ENCODE data around the gene PFKFB4. TPM values are rescaled to one million over a fixed set of nuclear protein-coding genes. Genes with fewer than 3 reads are reported as not detected.

Gene PFKFB4
- total and polyA plus RNA-seq, 2 of the 8 experiments (the other 6 are each of a cell fraction or from before 2014, with no cell fraction given), result 10.7 to 20.1 TPM

- 90% methylated on average over 4 of the region's 5 CpGs; no CpG with 5 or more reads in 1 of the 2 experiments for WGBS, 2 experiments (ENCODE audit: extremely low coverage in 1 of 2, insufficient coverage in 1 of 2, insufficient read length in 1 of 2, insufficient replicate concordance in 2 of 2, low coverage in 1 of 2, low lambda C conversion rate in 2 of 2, missing lambda C conversion rate in 1 of 2)
These were observed 12.5 kb downstream of the PFKFB4 start for GRCh38 chr3:48544141-48544540.

More at GRCh38 chr3:48544141-48544540, 12.5 kb downstream of the PFKFB4 start:
- no peak overlapping the region for H4K91ac ChIP-seq (replicated peaks; ENCODE audit: insufficient read length, low read length)
- no peak overlapping the region for H2BK15ac ChIP-seq (ENCODE audit: low read length)
- no peak for FAIRE-seq
- ChIA-PET POLR2A (ENCODE audit: partially characterized antibody) (no interaction called here), CTCF (ENCODE audit: partially characterized antibody) (interaction anchor here (0.8 to 1.8 kb wide), 4 partner anchors 14 to 111 kb away, joined by 3 to 5 read pairs (median 4); no protein-coding TSS in a partner anchor)
- no peak overlapping the region for H3K4me3 ChIP-seq (ENCODE audit: extremely low read depth in 1 of 4, insufficient read depth in 2 of 4, low read depth in 3 of 4, low read length in 4 of 4)
- no peak overlapping the region for H2BK12ac ChIP-seq (ENCODE audit: low read depth, low read length)
- no peak overlapping the region for H2AFZ ChIP-seq (ENCODE audit: low read length)
- H2BK120ac ChIP-seq (replicated peaks; ENCODE audit: low read depth, low read length), result no peak overlapping the region
- no peak overlapping the region for H3K56ac ChIP-seq (replicated peaks; ENCODE audit: insufficient read length, low read depth, low read length)
- H4K5ac ChIP-seq (ENCODE audit: insufficient read length, low read depth, low read length), result no peak overlapping the region
- H4K20me1 ChIP-seq (replicated peaks in 1 of 2; ENCODE audit: control insufficient read depth in 1 of 2, insufficient read depth in 2 of 2, low read length in 2 of 2), result no peaks in the 10 kb centered on the region
- H3K27ac ChIP-seq (ENCODE audit: low read depth, low read length), result no peak overlapping the region
- no peak overlapping the region for H3K4me2 ChIP-seq (ENCODE audit: insufficient read depth in 1 of 2, low read depth in 2 of 2, low read length in 2 of 2)
- no peak for DNase-seq (ENCODE audit: low read depth in 1 of 2, low spot score in 2 of 2)
- no peaks in the 10 kb centered on the region for H3K79me2 ChIP-seq (ENCODE audit: control insufficient read depth in 1 of 2, insufficient read depth in 2 of 2, low read length in 2 of 2)
- H2BK5ac ChIP-seq (ENCODE audit: low read depth, low read length), result no peak overlapping the region
- H3K14ac ChIP-seq (ENCODE audit: insufficient read length), result no peak overlapping the region
- no peak overlapping the region for H4K8ac ChIP-seq (ENCODE audit: extremely low read depth, insufficient read depth, low read length)
- peaks cover 2 to 26% (median 24%) of the 10 kb centered on the region in 4 experiments; a peak in 7 of 8 replicates for H3K36me3 ChIP-seq (ENCODE audit: control insufficient read depth in 2 of 4, insufficient read depth in 4 of 4, low read length in 3 of 4)
- no peaks in the 10 kb centered on the region for H3K9me3 ChIP-seq (ENCODE audit: insufficient read depth in 2 of 2, low read depth in 1 of 2, low read length in 1 of 2)
- no peaks in the 10 kb centered on the region; the same call in 1 of the 2 replicates for H3K79me1 ChIP-seq (ENCODE audit: low read depth, low read length)
- no peak overlapping the region for H2BK20ac ChIP-seq (ENCODE audit: low read length)
- H3K23ac ChIP-seq (ENCODE audit: insufficient read length), result no peak overlapping the region
- H3K27me3 ChIP-seq (replicated peaks in 1 of 4; ENCODE audit: control insufficient read depth in 3 of 4, extremely low read depth in 1 of 4, insufficient read depth in 3 of 4, low read length in 3 of 4), result no peaks in the 10 kb centered on the region
- TF ChIP-seq SP2 (IDR thresholded peaks at IDR 0.05; ENCODE audit: low read length) (no peak), PHF8 (conservative IDR thresholded peaks at IDR 0.05; ENCODE audit: low read depth, low read length) (no peak), CEBPB (IDR thresholded peaks at IDR 0.05; ENCODE audit: low read depth, low read length) (no peak), FOSL1 (IDR thresholded peaks at IDR 0.05; ENCODE audit: insufficient read depth, low read depth, low read length) (no peak), POLR2AphosphoS5 (IDR thresholded peaks at IDR 0.05; ENCODE audit: low read depth, low read length) (no peak), SP1 (IDR thresholded peaks at IDR 0.05; ENCODE audit: low read depth, low read length) (no peak), NANOG (IDR thresholded peaks at IDR 0.05; ENCODE audit: insufficient read depth, low read depth, low read length, poor library complexity, severe bottlenecking) (no peak)
- H2AK5ac ChIP-seq (ENCODE audit: low read depth, low read length), result no peak overlapping the region
- H3K4me1 ChIP-seq (replicated peaks in 1 of 4; ENCODE audit: control insufficient read depth in 3 of 4, insufficient read depth in 4 of 4, low read length in 3 of 4), result no peaks in the 10 kb centered on the region; a peak in 2 of 7 replicates
- H3K18ac ChIP-seq (ENCODE audit: extremely low read depth, low read length), result no peak overlapping the region
- no peaks in the 10 kb centered on the region for H3K23me2 ChIP-seq (ENCODE audit: low read depth, low read length)
- no peak overlapping the region for H3K4ac ChIP-seq (replicated peaks; ENCODE audit: insufficient read length, low read depth, low read length)
- H3K9ac ChIP-seq (replicated peaks in 1 of 4; ENCODE audit: extremely low read depth in 1 of 4, low read depth in 3 of 4, low read length in 3 of 4), result no peak overlapping the region

Measured in H1 (cell line).